Stimulated activated CD8-positive, alpha-beta memory T cell treated with anti-CD3 and anti-CD28 coated beads, Interleukin-15, amount 100 ng/mL, for 24 hours (primary cell): ENCODE data around the gene DTNA.

Source experiments
- DNase-seq: peaks from one replicate; pipeline ENCODE4 v3.0.0-alpha.2; 2020; ENCODE audit warnings: low read depth

DTNA gene

GRCh38 chr18:34772887-34773286, 62.8 kb downstream of the DTNA start:
- no peak for DNase-seq

GRCh38 chr18:34773378-34773777, 63.3 kb downstream of the DTNA start:
- no peak for DNase-seq

GRCh38 chr18:34773961-34774766, 64.1 kb downstream of the DTNA start:
- no peak for DNase-seq

- no peak for DNase-seq
Measured at GRCh38 chr18:34775461-34775860, 65.4 kb downstream of the DTNA start.

- no peak for DNase-seq
Measured at GRCh38 chr18:34779112-34779511, 69.0 kb downstream of the DTNA start.

GRCh38 chr18:34780856-34781255, 70.8 kb downstream of the DTNA start:
- DNase-seq, result no peak

GRCh38 chr18:34783501-34783900, 73.4 kb downstream of the DTNA start:
- DNase-seq, result no peak

- no peak for DNase-seq
Measured at GRCh38 chr18:34786162-34786741, 76.2 kb downstream of the DTNA start.

GRCh38 chr18:34787931-34788532, 77.9 kb downstream of the DTNA start:
- no peak for DNase-seq

- no peak for DNase-seq
Measured at GRCh38 chr18:34789768-34790344, 79.8 kb downstream of the DTNA start.

- no peak for DNase-seq
Measured at GRCh38 chr18:34794348-34794747, 84.2 kb downstream of the DTNA start.

- no peak for DNase-seq
Measured at GRCh38 chr18:34795070-34795732, 85.1 kb downstream of the DTNA start.

GRCh38 chr18:34796035-34796657, 86.0 kb downstream of the DTNA start:
- no peak for DNase-seq

- DNase-seq, result no peak
Measured at GRCh38 chr18:34799291-34799690, 89.2 kb downstream of the DTNA start.

GRCh38 chr18:34800381-34800780, 90.3 kb downstream of the DTNA start:
- no peak for DNase-seq

GRCh38 chr18:34801774-34802173, 91.7 kb downstream of the DTNA start:
- no peak for DNase-seq

- DNase-seq, result no peak
Measured at GRCh38 chr18:34802959-34803358, 92.9 kb downstream of the DTNA start.

GRCh38 chr18:34803877-34804400, 93.8 kb downstream of the DTNA start:
- no peak for DNase-seq

GRCh38 chr18:34805103-34805877, 95.2 kb downstream of the DTNA start:
- no peak for DNase-seq

GRCh38 chr18:34805878-34806351, 95.8 kb downstream of the DTNA start:
- DNase-seq, result no peak

- no peak for DNase-seq
Measured at GRCh38 chr18:34806527-34806926, 96.4 kb downstream of the DTNA start.
